Fibroblast of mammary gland (primary cell): ENCODE data around the gene SNTA1.
"Not testable (repeated sequence)": the region's sequence is repeated elsewhere in the genome, so short reads cannot be mapped to it uniquely, and the experiment has no call there.

Experiments used
- DNase-seq: peaks from one replicate; pipeline ENCODE4 v3.0.0-alpha.2; 2010; ENCODE audit warnings: low read depth
- H3K4me3 ChIP-seq: 2 replicates; pipeline ENCODE4 v1.5.1; 2011; ENCODE audit warnings: low read depth, mild to moderate bottlenecking, low read length, moderate library complexity; ENCODE audit not compliant: control insufficient read depth
- TF ChIP-seq, protein P1 (sequence below): conservative IDR thresholded peaks from 2 replicates; pipeline ENCODE4 v1.5.1; 2011; ENCODE audit warnings: low read depth, low read length, inconsistent platforms; ENCODE audit not compliant: control insufficient read depth, insufficient read depth

Gene SNTA1

DNA sequence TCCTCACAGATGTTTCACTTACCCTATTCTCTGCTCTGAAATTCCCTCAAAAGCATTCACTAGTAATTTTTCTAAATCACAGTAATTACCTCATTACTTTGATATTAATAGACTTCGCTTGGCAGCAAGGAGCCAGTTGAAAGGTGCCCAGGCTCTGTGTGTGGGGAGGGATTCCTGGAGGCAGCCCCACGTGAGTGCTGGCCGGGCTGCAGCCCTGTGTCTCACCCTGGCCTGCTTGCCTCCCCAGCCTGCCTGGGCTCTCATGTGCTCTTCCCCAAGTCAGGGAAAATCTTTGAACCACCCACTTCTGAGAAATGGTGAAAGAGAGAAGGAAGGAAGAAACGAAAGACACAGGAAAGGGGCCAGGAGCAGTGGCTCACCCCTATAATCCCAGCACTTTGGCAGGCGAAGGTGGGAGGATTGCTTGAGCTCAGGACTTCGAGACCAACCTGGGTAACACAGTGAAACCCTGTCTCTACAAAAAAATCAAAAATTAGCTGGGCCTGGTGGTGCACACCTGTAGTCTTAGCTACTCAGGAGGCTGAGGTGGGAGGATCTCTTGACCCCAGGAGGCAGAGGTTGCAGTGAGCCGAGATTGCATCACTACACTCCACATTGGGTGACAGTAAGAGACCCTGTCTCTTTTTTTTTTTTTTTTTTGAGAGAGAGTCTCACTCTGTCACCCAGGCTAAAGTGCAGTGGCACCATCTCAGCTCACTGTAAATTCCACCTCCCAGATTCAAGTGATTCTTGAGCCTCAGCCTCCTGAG is 20.0 kb upstream of the SNTA1 start:
- TF ChIP-seq, protein P1, sequence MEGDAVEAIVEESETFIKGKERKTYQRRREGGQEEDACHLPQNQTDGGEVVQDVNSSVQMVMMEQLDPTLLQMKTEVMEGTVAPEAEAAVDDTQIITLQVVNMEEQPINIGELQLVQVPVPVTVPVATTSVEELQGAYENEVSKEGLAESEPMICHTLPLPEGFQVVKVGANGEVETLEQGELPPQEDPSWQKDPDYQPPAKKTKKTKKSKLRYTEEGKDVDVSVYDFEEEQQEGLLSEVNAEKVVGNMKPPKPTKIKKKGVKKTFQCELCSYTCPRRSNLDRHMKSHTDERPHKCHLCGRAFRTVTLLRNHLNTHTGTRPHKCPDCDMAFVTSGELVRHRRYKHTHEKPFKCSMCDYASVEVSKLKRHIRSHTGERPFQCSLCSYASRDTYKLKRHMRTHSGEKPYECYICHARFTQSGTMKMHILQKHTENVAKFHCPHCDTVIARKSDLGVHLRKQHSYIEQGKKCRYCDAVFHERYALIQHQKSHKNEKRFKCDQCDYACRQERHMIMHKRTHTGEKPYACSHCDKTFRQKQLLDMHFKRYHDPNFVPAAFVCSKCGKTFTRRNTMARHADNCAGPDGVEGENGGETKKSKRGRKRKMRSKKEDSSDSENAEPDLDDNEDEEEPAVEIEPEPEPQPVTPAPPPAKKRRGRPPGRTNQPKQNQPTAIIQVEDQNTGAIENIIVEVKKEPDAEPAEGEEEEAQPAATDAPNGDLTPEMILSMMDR = no peak
- H3K4me3 ChIP-seq = no peak overlapping the region
- DNase-seq = no peak

DNA sequence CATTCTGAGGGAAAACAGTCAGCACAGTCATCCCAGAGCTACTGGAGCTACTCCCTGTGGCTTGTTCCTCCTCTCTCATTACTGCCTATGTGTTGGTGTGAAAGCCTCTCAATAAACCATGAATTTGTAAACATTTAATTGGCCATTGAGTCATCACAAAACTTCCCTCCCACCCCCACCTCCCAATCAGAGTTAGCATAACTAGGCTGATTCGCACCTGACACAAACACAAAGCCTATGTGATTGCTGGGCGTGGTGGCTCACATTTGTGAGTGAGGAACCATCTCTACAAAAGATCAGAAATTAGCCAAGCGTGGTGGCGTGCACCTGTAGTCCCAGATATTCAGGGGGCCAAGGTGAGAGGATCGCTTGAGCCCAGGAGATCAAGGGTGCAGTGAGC is 17.1 kb upstream of the SNTA1 start:
- TF ChIP-seq, protein P1 = no peak
- no peak for DNase-seq
- no peak overlapping the region for H3K4me3 ChIP-seq

DNA sequence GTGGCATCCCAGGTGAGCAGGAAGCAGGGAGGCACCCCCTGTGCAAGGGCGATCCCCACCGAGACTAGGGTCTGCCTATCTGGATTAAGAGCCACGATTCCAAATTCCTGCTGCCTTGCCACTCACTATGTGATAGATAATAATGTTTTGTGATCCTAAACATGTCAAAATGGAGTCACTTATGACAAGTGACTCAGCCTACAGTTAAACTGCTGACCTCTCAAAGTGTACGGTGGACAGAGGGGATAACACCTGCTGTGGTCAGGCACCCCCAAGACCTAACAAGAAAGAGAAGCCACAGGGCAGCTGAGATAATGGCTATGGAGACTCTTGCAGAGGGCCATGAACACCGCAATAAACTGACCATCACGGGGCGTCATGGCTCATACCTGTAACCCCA is 16.0 kb upstream of the SNTA1 start:
- TF ChIP-seq, protein P1 = no peak
- no peak overlapping the region for H3K4me3 ChIP-seq
- no peak for DNase-seq

DNA sequence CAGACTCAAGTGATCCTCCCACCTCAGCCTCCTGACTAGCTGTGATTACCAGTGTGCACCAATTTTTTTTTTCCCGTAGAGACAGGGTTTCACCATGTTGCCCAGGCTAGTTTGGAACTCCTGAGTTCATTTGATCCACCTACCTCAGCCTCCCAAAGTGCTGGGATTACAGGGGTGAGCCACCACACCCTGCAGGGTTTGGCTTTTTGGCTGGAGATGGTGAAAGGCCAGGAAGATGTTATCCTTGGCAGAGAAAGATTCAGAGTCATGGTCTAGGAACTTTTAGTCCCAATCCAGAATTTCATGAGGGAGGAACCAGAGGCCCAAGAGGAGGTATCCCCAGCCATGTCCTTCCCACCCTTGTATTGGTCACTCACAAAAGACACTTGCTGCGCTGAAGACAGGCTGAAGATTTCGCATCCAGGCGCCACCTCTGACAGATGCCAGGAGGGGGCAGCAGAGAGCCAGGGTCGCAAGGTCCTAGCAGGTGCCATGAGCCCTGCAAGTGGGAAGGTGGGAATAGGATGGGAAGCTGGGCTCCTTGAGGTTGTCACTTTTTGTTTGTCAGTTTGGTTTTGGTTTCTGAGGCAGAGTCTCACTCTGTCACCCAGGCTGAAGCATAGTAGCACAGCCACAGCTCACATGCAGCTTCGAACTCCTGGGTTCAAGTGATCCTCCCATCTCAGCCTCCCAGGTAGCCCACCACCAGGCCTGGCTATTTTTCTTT is 13.5 kb upstream of the SNTA1 start:
- peak; percentile 72 for DNase-seq
- not testable (repeated sequence) for H3K4me3 ChIP-seq
- TF ChIP-seq, protein P1 = peak; percentile 98

DNA sequence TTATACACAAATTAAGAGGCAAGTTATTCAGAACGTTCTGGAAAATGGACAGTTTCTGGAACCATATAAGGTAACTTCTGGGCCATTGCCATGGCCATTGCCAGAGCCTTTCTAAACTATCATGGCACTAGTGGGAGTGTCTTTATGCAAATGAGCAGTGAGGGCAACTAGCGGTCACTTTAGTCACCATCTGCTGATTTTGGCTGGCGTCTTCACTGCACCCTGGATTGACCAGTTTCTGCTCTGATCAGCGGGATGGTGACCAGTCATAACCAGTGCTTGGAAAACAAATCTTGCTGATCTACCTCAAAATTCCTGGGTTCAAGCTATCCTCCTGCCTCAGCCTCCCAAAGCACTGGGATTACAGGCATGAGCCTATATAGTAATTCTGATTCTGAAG is 7.3 kb upstream of the SNTA1 start:
- DNase-seq = peak; percentile 40
- TF ChIP-seq, protein P1 = no peak
- H3K4me3 ChIP-seq = no peak overlapping the region

DNA sequence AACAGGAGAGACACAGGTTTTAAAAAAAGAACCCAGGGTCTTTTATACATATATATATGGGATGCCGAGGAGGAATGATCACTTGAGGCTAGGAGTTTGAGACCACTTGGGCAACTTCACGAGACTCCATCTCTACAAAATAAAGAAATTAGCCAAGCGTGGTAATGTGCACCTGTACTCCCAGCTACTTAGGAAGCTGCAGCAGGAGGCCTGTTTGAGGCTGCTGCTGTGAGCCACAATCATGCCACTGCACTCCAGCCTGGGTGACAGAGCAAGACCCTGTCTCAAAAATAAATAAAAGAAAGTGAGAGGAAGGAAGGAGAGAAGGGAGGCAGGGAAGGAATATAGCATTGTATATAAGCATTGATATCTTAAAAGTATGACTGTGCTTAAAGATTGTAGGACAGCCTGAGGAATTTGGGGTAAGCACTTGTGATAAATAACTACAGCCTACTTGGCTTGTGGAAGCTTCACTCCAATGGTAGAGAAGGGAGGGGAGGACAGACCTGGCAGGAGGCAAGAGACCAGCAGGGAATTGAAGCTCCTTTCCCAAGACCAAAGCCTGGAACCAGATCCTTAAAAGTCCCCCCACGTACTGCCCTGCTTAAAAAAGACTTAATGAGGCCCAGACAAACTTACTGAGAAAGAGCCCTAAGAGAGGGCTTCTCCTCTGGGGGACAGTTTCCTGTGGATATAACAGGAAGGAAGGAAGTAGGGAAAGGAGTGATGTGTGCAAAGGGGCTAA is 2.5 kb upstream of the SNTA1 start:
- TF ChIP-seq, protein P1 = no peak
- no peak for DNase-seq
- H3K4me3 ChIP-seq = no peak overlapping the region
